DMS 273 treated with DMSO at 0.1 percent for 48 hours (cell line): Measurements from ENCODE around the gene APOA5.
"Not testable (repeated sequence)": the region's sequence is repeated elsewhere in the genome, so short reads cannot be mapped to it uniquely, and the experiment has no call there.

Experiments
- DNase-seq: peaks from one replicate; lab custom pipeline; 2025; lab: John Stamatoyannopoulos, UW

Gene APOA5

GRCh38 chr11:116773203-116774097 is 18.2 kb downstream of the APOA5 start:
- DNase-seq: no peak

- peak; percentile 41 for DNase-seq
Measured at GRCh38 chr11:116772443-116773202, 19.1 kb downstream of the APOA5 start, which contains the start of gene BUD13. Gene BUD13 (minus strand): TSS chr11:116772987. CDS start chr11:116772964, 23 bp downstream.

- DNase-seq: no peak
Measured at GRCh38 chr11:116771935-116772334, 19.7 kb downstream of the APOA5 start.

GRCh38 chr11:116762132-116762531 is 29.5 kb downstream of the APOA5 start:
- no peak for DNase-seq

- DNase-seq: not testable (repeated sequence)
Measured at GRCh38 chr11:116756044-116756443, 35.6 kb downstream of the APOA5 start.

GRCh38 chr11:116750070-116750718 is 41.5 kb downstream of the APOA5 start:
- no peak for DNase-seq

- no peak for DNase-seq
Measured at GRCh38 chr11:116742104-116742503, 49.6 kb downstream of the APOA5 start.

- DNase-seq: no peak
Measured at GRCh38 chr11:116740741-116741140, 50.9 kb downstream of the APOA5 start.
